ENCODE results near the gene STAP1. TPM values are rescaled to one million over a fixed set of nuclear protein-coding genes. Genes with fewer than 3 reads are reported as not detected.

STAP1 gene
- total RNA-seq, 1 experiment from 2014 or later = not detected

- TF ChIP-seq ZBTB43 (CRISPR knock-in tag; IDR thresholded peaks at IDR 0.05) = no peak
- no peak for TF ChIP-seq TCF7 (CRISPR knock-in tag; IDR thresholded peaks at IDR 0.05; ENCODE audit: low read depth)
- no peak for TF ChIP-seq TP53 (CRISPR knock-in tag; IDR thresholded peaks at IDR 0.05)
- TF ChIP-seq E2F4 (CRISPR knock-in tag; IDR thresholded peaks at IDR 0.05; ENCODE audit: borderline replicate concordance, low read depth) = no peak
- TF ChIP-seq FOXK1 (CRISPR knock-in tag; IDR thresholded peaks at IDR 0.05) = no peak
- no peak for TF ChIP-seq CREM (CRISPR knock-in tag; IDR thresholded peaks at IDR 0.05)
- no peak for TF ChIP-seq AFF4 (CRISPR knock-in tag; IDR thresholded peaks at IDR 0.05; ENCODE audit: borderline replicate concordance)
- no peak for TF ChIP-seq TEAD4 (CRISPR knock-in tag; IDR thresholded peaks at IDR 0.05)
- TF ChIP-seq E2F1 (CRISPR knock-in tag; IDR thresholded peaks at IDR 0.05) = no peak
- TF ChIP-seq ESRRA (CRISPR knock-in tag; IDR thresholded peaks at IDR 0.05; ENCODE audit: borderline replicate concordance) = no peak
- TF ChIP-seq ATF2 (CRISPR knock-in tag; IDR thresholded peaks at IDR 0.05; ENCODE audit: borderline replicate concordance, low read depth) = no peak
- TF ChIP-seq ZNF512 (CRISPR knock-in tag; IDR thresholded peaks at IDR 0.05; ENCODE audit: borderline replicate concordance) = no peak
- Mint-ChIP-seq H3K27me3 (ENCODE audit: low read depth) (no peaks in the 10 kb centered on the region), H3K27ac (no peak overlapping the region), H3K4me1 (peaks cover 6% of the 10 kb centered on the region), H3K36me3 (no peaks in the 10 kb centered on the region), H3K4me3 (no peak overlapping the region), H3K9me3 (peaks cover 3% of the 10 kb centered on the region; the same call in 1 of the 2 replicates)
- CTCF ChIA-PET = no interaction called here
- ATAC-seq = no peak
- POLR2A ChIA-PET = no interaction called here
- DNase-seq (ENCODE audit: low spot score) = no peak
Measured at GRCh38 chr4:67550451-67550850, 8.1 kb upstream of the STAP1 start.

- no peaks in the 10 kb centered on the region for H3K36me3 Mint-ChIP-seq
- H3K9me3 Mint-ChIP-seq = peaks cover 3% of the 10 kb centered on the region; the same call in 1 of the 2 replicates
- no peak for DNase-seq (ENCODE audit: low spot score)
- no peak overlapping the region for H3K4me3 Mint-ChIP-seq
- H3K27me3 Mint-ChIP-seq (ENCODE audit: low read depth) = no peaks in the 10 kb centered on the region
- CTCF ChIA-PET = no interaction called here
- no peak overlapping the region for H3K27ac Mint-ChIP-seq
- no peak for ATAC-seq
- POLR2A ChIA-PET = no interaction called here
- peaks cover 8% of the 10 kb centered on the region for H3K4me1 Mint-ChIP-seq
- no peak for TF ChIP-seq MXD4 (CRISPR knock-in tag; IDR thresholded peaks at IDR 0.05; ENCODE audit: borderline replicate concordance)
- no peak for TF ChIP-seq NR2C2 (CRISPR knock-in tag; IDR thresholded peaks at IDR 0.05)
- TF ChIP-seq USF1 (CRISPR knock-in tag; IDR thresholded peaks at IDR 0.05) = no peak
- TF ChIP-seq NFE2L1 (CRISPR knock-in tag; IDR thresholded peaks at IDR 0.05) = no peak
- no peak for TF ChIP-seq PREB (CRISPR knock-in tag; IDR thresholded peaks at IDR 0.05; ENCODE audit: borderline replicate concordance)
- no peak for TF ChIP-seq ZNF416 (CRISPR knock-in tag; IDR thresholded peaks at IDR 0.05)
- TF ChIP-seq TEAD1 (CRISPR knock-in tag; IDR thresholded peaks at IDR 0.05) = no peak
- TF ChIP-seq MYBL2 (CRISPR knock-in tag; IDR thresholded peaks at IDR 0.05) = no peak
- no peak for TF ChIP-seq ZSCAN18 (CRISPR knock-in tag; IDR thresholded peaks at IDR 0.05)
Measured at GRCh38 chr4:67550857-67551256, 7.7 kb upstream of the STAP1 start.
